Measurements from ENCODE around the gene SLC28A2. TPM values are rescaled to one million over a fixed set of nuclear protein-coding genes. Genes with fewer than 3 reads are reported as not detected.
"Not testable (repeated sequence)": the region's sequence is repeated elsewhere in the genome, so short reads cannot be mapped to it uniquely, and the experiment has no call there.

Gene SLC28A2
- polyA plus RNA-seq (2012; ENCODE audit: insufficient read depth, insufficient read length): not detected

GRCh38 chr15:45251888-45252287 is at the start of gene SLC28A2:
SLC28A2 (plus strand) TSS chr15:45252234; CDS start chr15:45253216, 982 bp downstream.
- H3K4me3 ChIP-seq (ENCODE audit: low read length): no peak within 1 kb of the TSS
- DNase-seq (ENCODE audit: low read depth, low spot score): no peak

GRCh38 chr15:45203182-45203581 is 48.9 kb upstream of the SLC28A2 start:
- H3K4me3 ChIP-seq (ENCODE audit: low read length): no peak overlapping the region

GRCh38 chr15:45205192-45205591 is 46.8 kb upstream of the SLC28A2 start:
- H3K4me3 ChIP-seq (ENCODE audit: low read length): no peak overlapping the region
- peak; percentile 66 for DNase-seq (ENCODE audit: low read depth, low spot score)

More at GRCh38 chr15:45203182-45203581, 48.9 kb upstream of the SLC28A2 start:
- DNase-seq (ENCODE audit: low read depth, low spot score): no peak

- DNase-seq (ENCODE audit: low read depth, low spot score): no peak
- no peak overlapping the region for H3K4me3 ChIP-seq (ENCODE audit: low read length)
Observed at GRCh38 chr15:45212493-45212892, 39.5 kb upstream of the SLC28A2 start.

- H3K4me3 ChIP-seq (ENCODE audit: low read length): no peak overlapping the region
- DNase-seq (ENCODE audit: low read depth, low spot score): no peak
Observed at GRCh38 chr15:45221053-45221599, 30.9 kb upstream of the SLC28A2 start.

GRCh38 chr15:45221967-45222366 is 30.1 kb upstream of the SLC28A2 start:
- H3K4me3 ChIP-seq (ENCODE audit: low read length): no peak overlapping the region
- no peak for DNase-seq (ENCODE audit: low read depth, low spot score)

GRCh38 chr15:45224621-45225217 is 27.3 kb upstream of the SLC28A2 start:
- no peak overlapping the region for H3K4me3 ChIP-seq (ENCODE audit: low read length)
- no peak for DNase-seq (ENCODE audit: low read depth, low spot score)

GRCh38 chr15:45225506-45226273 is 26.3 kb upstream of the SLC28A2 start:
- no peak for DNase-seq (ENCODE audit: low read depth, low spot score)

GRCh38 chr15:45228931-45229330 is 23.1 kb upstream of the SLC28A2 start:
- H3K4me3 ChIP-seq (ENCODE audit: low read length): no peak overlapping the region
- DNase-seq (ENCODE audit: low read depth, low spot score): no peak

More at GRCh38 chr15:45225506-45226273, 26.3 kb upstream of the SLC28A2 start:
- H3K4me3 ChIP-seq (ENCODE audit: low read length): no peak overlapping the region

- DNase-seq (ENCODE audit: low read depth, low spot score): no peak
- H3K4me3 ChIP-seq (ENCODE audit: low read length): no peak overlapping the region
Observed at GRCh38 chr15:45230245-45230965, 21.6 kb upstream of the SLC28A2 start.

GRCh38 chr15:45231132-45231531 is 20.9 kb upstream of the SLC28A2 start:
- DNase-seq (ENCODE audit: low read depth, low spot score): no peak
- H3K4me3 ChIP-seq (ENCODE audit: low read length): no peak overlapping the region

GRCh38 chr15:45231864-45232562 is 20.0 kb upstream of the SLC28A2 start:
- no peak for DNase-seq (ENCODE audit: low read depth, low spot score)
- H3K4me3 ChIP-seq (ENCODE audit: low read length): no peak overlapping the region

- no peak for DNase-seq (ENCODE audit: low read depth, low spot score)
Observed at GRCh38 chr15:45234562-45235235, 17.3 kb upstream of the SLC28A2 start.

GRCh38 chr15:45236806-45237205 is 15.2 kb upstream of the SLC28A2 start:
- DNase-seq (ENCODE audit: low read depth, low spot score): not testable (repeated sequence)

More at GRCh38 chr15:45234562-45235235, 17.3 kb upstream of the SLC28A2 start:
- H3K4me3 ChIP-seq (ENCODE audit: low read length): no peak overlapping the region

GRCh38 chr15:45242289-45242688 is 9.7 kb upstream of the SLC28A2 start:
- DNase-seq (ENCODE audit: low read depth, low spot score): no peak
- H3K4me3 ChIP-seq (ENCODE audit: low read length): no peak overlapping the region

More at GRCh38 chr15:45236806-45237205, 15.2 kb upstream of the SLC28A2 start:
- H3K4me3 ChIP-seq (ENCODE audit: low read length): not testable (repeated sequence)

GRCh38 chr15:45249125-45249780 is 2.8 kb upstream of the SLC28A2 start:
- no peak for DNase-seq (ENCODE audit: low read depth, low spot score)
- no peak overlapping the region for H3K4me3 ChIP-seq (ENCODE audit: low read length)

- H3K4me3 ChIP-seq (ENCODE audit: low read length): no peak overlapping the region
- DNase-seq (ENCODE audit: low read depth, low spot score): no peak
Observed at GRCh38 chr15:45253330-45253729, 1.3 kb downstream of the SLC28A2 start.

- H3K4me3 ChIP-seq (ENCODE audit: low read length): no peak overlapping the region
- DNase-seq (ENCODE audit: low read depth, low spot score): no peak
Observed at GRCh38 chr15:45254405-45254804, 2.4 kb downstream of the SLC28A2 start.
